ENCODE data around the gene QTRT2. TPM values are rescaled to one million over a fixed set of nuclear protein-coding genes. Genes with fewer than 3 reads are reported as not detected.

The QTRT2 gene
- total RNA-seq, 1 experiment from 2014 or later, result 16.8 TPM

GRCh38 chr3:114078126-114078525 is 21.6 kb downstream of the QTRT2 start:
- DNase-seq (ENCODE audit: low read depth), result no peak

- DNase-seq (ENCODE audit: low read depth), result no peak
These were observed 23.2 kb downstream of the QTRT2 start for GRCh38 chr3:114079761-114080160.

- no peak for DNase-seq (ENCODE audit: low read depth)
These were observed 23.7 kb downstream of the QTRT2 start for GRCh38 chr3:114080201-114080600.

GRCh38 chr3:114081037-114081436 is 24.5 kb downstream of the QTRT2 start:
- no peak for DNase-seq (ENCODE audit: low read depth)

GRCh38 chr3:114083112-114083511 is 26.6 kb downstream of the QTRT2 start:
- DNase-seq (ENCODE audit: low read depth), result no peak

- no peak for DNase-seq (ENCODE audit: low read depth)
These were observed 29.8 kb downstream of the QTRT2 start for GRCh38 chr3:114086356-114086755.

GRCh38 chr3:114089675-114090074 is 33.1 kb downstream of the QTRT2 start:
- DNase-seq (ENCODE audit: low read depth), result no peak

- DNase-seq (ENCODE audit: low read depth), result no peak
These were observed 35.8 kb downstream of the QTRT2 start for GRCh38 chr3:114092151-114093015.

GRCh38 chr3:114093016-114093380 is 36.5 kb downstream of the QTRT2 start:
- DNase-seq (ENCODE audit: low read depth), result no peak

- DNase-seq (ENCODE audit: low read depth), result peak; percentile 65
These were observed 37.1 kb downstream of the QTRT2 start for GRCh38 chr3:114093596-114093995.

- no peak for DNase-seq (ENCODE audit: low read depth)
These were observed 39.3 kb downstream of the QTRT2 start for GRCh38 chr3:114095796-114096195.

- DNase-seq (ENCODE audit: low read depth), result no peak
These were observed 44.6 kb downstream of the QTRT2 start for GRCh38 chr3:114101101-114101500.

GRCh38 chr3:114103181-114103580 is 46.6 kb downstream of the QTRT2 start:
- DNase-seq (ENCODE audit: low read depth), result no peak

- DNase-seq (ENCODE audit: low read depth), result no peak
These were observed 47.3 kb downstream of the QTRT2 start for GRCh38 chr3:114103858-114104257.

GRCh38 chr3:114104414-114104813 is 47.9 kb downstream of the QTRT2 start:
- DNase-seq (ENCODE audit: low read depth), result peak; percentile 36

- DNase-seq (ENCODE audit: low read depth), result no peak
These were observed 51.6 kb downstream of the QTRT2 start for GRCh38 chr3:114108137-114108536.

GRCh38 chr3:114110439-114110838 is 53.9 kb downstream of the QTRT2 start:
- no peak for DNase-seq (ENCODE audit: low read depth)

- no peak for DNase-seq (ENCODE audit: low read depth)
These were observed 54.7 kb downstream of the QTRT2 start for GRCh38 chr3:114111060-114111770.

- peak; percentile 14 for DNase-seq (ENCODE audit: low read depth)
These were observed 56.2 kb downstream of the QTRT2 start for GRCh38 chr3:114112696-114113095.

- no peak for DNase-seq (ENCODE audit: low read depth)
These were observed 58.2 kb downstream of the QTRT2 start for GRCh38 chr3:114114719-114115118.

GRCh38 chr3:114115143-114115542 is 58.6 kb downstream of the QTRT2 start:
- no peak for DNase-seq (ENCODE audit: low read depth)

GRCh38 chr3:114119776-114120175 is 63.2 kb downstream of the QTRT2 start:
- no peak for DNase-seq (ENCODE audit: low read depth)

GRCh38 chr3:114120211-114120610 is 63.7 kb downstream of the QTRT2 start:
- DNase-seq (ENCODE audit: low read depth), result no peak
